ENCODE data around the gene KCNJ6. TPM values are rescaled to one million over a fixed set of nuclear protein-coding genes. Genes with fewer than 3 reads are reported as not detected.

Gene KCNJ6
- total RNA-seq, 1 experiment from 2014 or later = not detected

- no peak overlapping the region for H3K4me3 ChIP-seq (replicated peaks in 1 of 2; ENCODE audit: low read depth in 1 of 2, low read length in 2 of 2)
- intact Hi-C loops (cut with micrococcal nuclease) = no loop called here
- no peaks in the 10 kb centered on the region for H3K9me3 ChIP-seq (ENCODE audit: control insufficient read depth in 1 of 2, insufficient read depth in 1 of 2, low read depth in 1 of 2, low read length in 2 of 2)
- H3K27ac ChIP-seq (ENCODE audit: low read depth, low read length) = no peak overlapping the region
- H3K27me3 ChIP-seq (ENCODE audit: insufficient read depth, low read length) = no peaks in the 10 kb centered on the region
- BruUV-seq (replicated peaks) = no TSS peak
- no peaks in the 10 kb centered on the region for H4K20me1 ChIP-seq (ENCODE audit: insufficient read depth)
- DNase-seq (ENCODE audit: low read depth, low spot score) (no peak), ATAC-seq (no peak)
- H3K36me3 ChIP-seq (ENCODE audit: control insufficient read depth in 1 of 2, insufficient read depth in 2 of 2, low read length in 2 of 2) = no peaks in the 10 kb centered on the region
- no peak overlapping the region for H3K9ac ChIP-seq (ENCODE audit: low read length)
- no peaks in the 10 kb centered on the region for H3K9me2 ChIP-seq (ENCODE audit: insufficient read depth)
- TF ChIP-seq RAD21 (IDR thresholded peaks at IDR 0.05; ENCODE audit: low read depth) (no peak), EGR1 (IDR thresholded peaks at IDR 0.05; ENCODE audit: low read depth) (no peak), CTCF (IDR thresholded peaks at IDR 0.05 in 2 of 3, conservative IDR thresholded peaks at IDR 0.05 in 1 of 3; ENCODE audit: borderline replicate concordance in 1 of 3, insufficient read depth in 1 of 3, low read depth in 2 of 3, low read length in 2 of 3) (no peak), YY1 (IDR thresholded peaks at IDR 0.05; ENCODE audit: extremely low read depth, insufficient replicate concordance, low read depth, low read length) (no peak), ZNF274 (IDR thresholded peaks at IDR 0.05; ENCODE audit: low read depth, low read length) (no peak), ZBTB33 (IDR thresholded peaks at IDR 0.05; ENCODE audit: extremely low read depth, insufficient replicate concordance, low read length) (no peak), SP1 (IDR thresholded peaks at IDR 0.05; ENCODE audit: low read depth) (no peak), ATF3 (IDR thresholded peaks at IDR 0.05) (no peak), ZFX (IDR thresholded peaks at IDR 0.05) (no peak), JUND (IDR thresholded peaks at IDR 0.05) (no peak), POLR2A (IDR thresholded peaks at IDR 0.05; ENCODE audit: borderline replicate concordance, extremely low read depth, insufficient read depth, insufficient read length) (no peak), CBX3 (IDR thresholded peaks at IDR 0.05; ENCODE audit: low read depth) (no peak), ELF1 (IDR thresholded peaks at IDR 0.05; ENCODE audit: borderline replicate concordance, low read depth) (no peak), MAX (IDR thresholded peaks at IDR 0.05) (no peak)
- RAD21 ChIA-PET (ENCODE audit: low non-redundant PET in 1 of 2, low total read pairs in 2 of 2, uncharacterized antibody in 2 of 2, unreplicated experiment in 2 of 2) = no interaction called here
- POLR2A ChIA-PET = no interaction called here
- no peaks in the 10 kb centered on the region for H3K79me2 ChIP-seq (ENCODE audit: insufficient read depth, low read length)
- no peaks in the 10 kb centered on the region for H3K4me1 ChIP-seq (ENCODE audit: control insufficient read depth in 1 of 2, insufficient read depth in 2 of 2, low read length in 2 of 2)
- no peak overlapping the region for H2AFZ ChIP-seq (ENCODE audit: low read depth, low read length, poor library complexity, severe bottlenecking)
- CTCF ChIA-PET = no interaction called here
- no peak overlapping the region for H3K4me2 ChIP-seq (ENCODE audit: low read length)
Measured at GRCh38 chr21:37770461-37770860, 145.8 kb downstream of the KCNJ6 start.

Data from HCT116 (cell line).